Right atrium auricular region (tissue), 2 donors: ENCODE results near the gene CREB3L2. TPM values are rescaled to one million over a fixed set of nuclear protein-coding genes. Genes with fewer than 3 reads are reported as not detected.

ENCODE experiments used
- DNase-seq: peaks from one replicate; pipeline ENCODE4 v3.0.0-alpha.2; 2019; ENCODE audit warnings: low spot score
- H3K27ac ChIP-seq, 2 donors: fragments of 200-600 bp; sonication (generic); 1 replicate in 1 of 2; 2 replicates in 1 of 2; pipeline ENCODE4 v1.5.1; 2016 to 2019
- H3K27me3 ChIP-seq, 2 donors: fragments of 200-600 bp; sonication (generic); one replicate each; pipeline versions ENCODE4 v1.5.1 to v1.6.0; 2017 to 2019
- H3K36me3 ChIP-seq: fragments of 200-600 bp; sonication (generic); one replicate; pipeline ENCODE4 v1.5.1; 2016
- H3K4me1 ChIP-seq, 2 donors: fragments of 200-600 bp; sonication (generic); one replicate each; pipeline versions ENCODE4 v1.5.1 to v1.6.0; 2017 to 2019
- H3K4me3 ChIP-seq, 2 donors: fragments of 200-600 bp; sonication (generic); 1 replicate in 1 of 2; 2 replicates in 1 of 2; pipeline ENCODE4 v1.5.1; 2017 to 2019; ENCODE audit warnings: mild to moderate bottlenecking in 1 of 2, moderate library complexity in 1 of 2
- H3K9me3 ChIP-seq, 2 donors: fragments of 200-600 bp; sonication (generic); one replicate each; pipeline ENCODE4 v1.5.1; 2019
- total RNA-seq, 2 donors: library from RNA; depleted of rRNA; stranded (reverse); fragments of >200 nt; gene quantifications; one replicate each; pipeline ENCODE4 v1.1.0, GENCODE V29; 2016
- TF ChIP-seq, protein P1 (sequence below), 2 donors: fragments of 200-600 bp; sonication (generic); IDR thresholded peaks; one replicate each; pipeline ENCODE4 v1.5.1; 2019; ENCODE audit warnings: antibody characterized with exemption in 2 of 2

The CREB3L2 gene
- total RNA-seq, 2 donors from 2014 or later = 25.6 to 39.6 TPM

DNA sequence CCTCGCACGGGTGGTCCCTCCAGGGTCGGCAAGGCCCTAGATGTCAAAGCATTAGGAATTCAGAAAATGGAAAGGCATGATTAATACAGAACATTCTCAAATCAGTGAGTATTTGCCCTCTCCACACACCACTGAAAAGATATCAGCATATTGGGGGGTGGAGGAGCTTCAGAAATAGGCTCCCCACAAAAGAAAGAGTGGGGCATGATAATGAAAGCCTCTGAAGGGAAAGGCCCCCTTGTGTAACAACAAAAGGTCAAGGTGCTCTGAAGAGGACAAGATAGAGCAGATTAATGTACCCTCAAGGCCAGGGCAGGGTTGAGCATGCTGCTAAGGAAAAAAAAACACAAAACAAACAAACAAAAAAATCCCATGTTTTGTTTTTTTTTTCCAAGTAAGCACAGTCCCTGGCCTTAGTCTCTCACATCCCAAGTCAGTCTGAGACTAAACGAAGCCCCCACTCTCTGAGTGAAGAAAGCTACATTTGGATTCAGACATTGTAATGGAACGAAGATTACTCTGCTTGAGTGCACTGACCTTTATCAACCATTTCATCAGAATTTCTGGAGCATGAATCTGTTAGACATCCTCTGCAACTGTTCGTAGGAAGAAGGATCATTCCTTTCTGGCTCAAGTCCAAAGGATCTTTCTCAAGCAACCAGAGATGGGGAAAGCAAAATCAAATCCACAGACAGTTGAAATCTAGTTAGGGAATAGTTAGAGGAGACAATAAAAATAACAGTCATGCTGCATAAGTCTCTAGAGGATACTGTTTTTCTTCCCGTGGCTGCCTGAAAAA lies 127.7 kb downstream of the CREB3L2 start:
- TF ChIP-seq, protein P1, sequence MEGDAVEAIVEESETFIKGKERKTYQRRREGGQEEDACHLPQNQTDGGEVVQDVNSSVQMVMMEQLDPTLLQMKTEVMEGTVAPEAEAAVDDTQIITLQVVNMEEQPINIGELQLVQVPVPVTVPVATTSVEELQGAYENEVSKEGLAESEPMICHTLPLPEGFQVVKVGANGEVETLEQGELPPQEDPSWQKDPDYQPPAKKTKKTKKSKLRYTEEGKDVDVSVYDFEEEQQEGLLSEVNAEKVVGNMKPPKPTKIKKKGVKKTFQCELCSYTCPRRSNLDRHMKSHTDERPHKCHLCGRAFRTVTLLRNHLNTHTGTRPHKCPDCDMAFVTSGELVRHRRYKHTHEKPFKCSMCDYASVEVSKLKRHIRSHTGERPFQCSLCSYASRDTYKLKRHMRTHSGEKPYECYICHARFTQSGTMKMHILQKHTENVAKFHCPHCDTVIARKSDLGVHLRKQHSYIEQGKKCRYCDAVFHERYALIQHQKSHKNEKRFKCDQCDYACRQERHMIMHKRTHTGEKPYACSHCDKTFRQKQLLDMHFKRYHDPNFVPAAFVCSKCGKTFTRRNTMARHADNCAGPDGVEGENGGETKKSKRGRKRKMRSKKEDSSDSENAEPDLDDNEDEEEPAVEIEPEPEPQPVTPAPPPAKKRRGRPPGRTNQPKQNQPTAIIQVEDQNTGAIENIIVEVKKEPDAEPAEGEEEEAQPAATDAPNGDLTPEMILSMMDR (IDR thresholded peaks at IDR 0.05) = no peak
- no peaks in the 10 kb centered on the region for H3K36me3 ChIP-seq
- no peak overlapping the region for H3K4me3 ChIP-seq
- peaks cover 0 to 61% of the 10 kb centered on the region in 2 donors for H3K4me1 ChIP-seq
- peaks cover 0 to 3% of the 10 kb centered on the region in 2 donors for H3K9me3 ChIP-seq
- H3K27ac ChIP-seq = peak overlapping the region; percentile 82 to 89
- no peaks in the 10 kb centered on the region for H3K27me3 ChIP-seq
- DNase-seq = no peak

GRCh38 chr7:137873524-137873923 lies 128.4 kb downstream of the CREB3L2 start:
- no peak for DNase-seq
- no peak overlapping the region for H3K4me3 ChIP-seq
- peaks cover 0 to 55% of the 10 kb centered on the region in 2 donors for H3K4me1 ChIP-seq
- no peaks in the 10 kb centered on the region for H3K27me3 ChIP-seq
- H3K36me3 ChIP-seq = no peaks in the 10 kb centered on the region
- peak overlapping the region; percentile 82 to 89 for H3K27ac ChIP-seq
- H3K9me3 ChIP-seq = peaks cover 0 to 3% of the 10 kb centered on the region in 2 donors
- TF ChIP-seq, protein P1 (IDR thresholded peaks at IDR 0.05) = no peak

DNA sequence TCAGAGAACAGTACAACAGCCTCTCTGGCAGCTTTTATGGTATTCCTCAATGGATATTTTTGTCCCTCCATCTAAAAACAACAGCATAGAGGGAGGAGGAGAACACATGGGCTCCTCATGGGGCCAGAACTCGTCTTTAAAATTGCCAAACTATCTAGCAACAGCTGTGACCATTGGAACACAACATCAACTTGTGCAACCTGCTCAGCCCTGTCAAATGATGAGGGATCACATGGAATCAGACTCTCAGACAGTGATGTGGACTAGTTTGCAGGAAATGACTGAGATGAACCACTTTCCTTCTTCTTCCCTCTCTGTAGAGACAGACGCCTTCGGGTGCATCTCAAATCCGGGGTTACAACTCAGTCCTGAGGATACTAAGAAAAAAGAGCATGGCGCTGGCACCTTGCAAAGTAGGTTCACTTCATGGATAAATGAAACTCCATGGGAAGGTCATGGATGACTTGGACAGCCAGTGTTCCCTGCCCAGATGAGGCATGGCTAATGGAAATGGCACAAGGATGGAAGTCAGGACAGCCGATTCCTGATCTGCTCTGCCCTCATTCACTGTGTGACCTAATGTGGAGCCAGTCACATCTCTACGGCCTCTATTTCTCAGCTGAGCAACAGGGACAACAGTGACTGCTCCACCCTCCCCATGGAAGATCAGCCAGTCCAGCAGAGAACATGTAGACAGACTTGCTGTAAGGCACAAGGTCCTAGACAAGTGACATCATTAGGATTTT lies 130.5 kb downstream of the CREB3L2 start:
- Histone ChIP-seq H3K36me3 (peaks cover 4% of the 10 kb centered on the region), H3K27me3 (no peaks in the 10 kb centered on the region), H3K4me3 (no peak overlapping the region), H3K4me1 (peaks cover 0 to 33% of the 10 kb centered on the region in 2 donors), H3K27ac (peak overlapping the region; percentile 64 to 89), H3K9me3 (peaks cover 0 to 4% of the 10 kb centered on the region in 2 donors)
- DNase-seq = no peak
- TF ChIP-seq, protein P1 (IDR thresholded peaks at IDR 0.05) = no peak

DNA sequence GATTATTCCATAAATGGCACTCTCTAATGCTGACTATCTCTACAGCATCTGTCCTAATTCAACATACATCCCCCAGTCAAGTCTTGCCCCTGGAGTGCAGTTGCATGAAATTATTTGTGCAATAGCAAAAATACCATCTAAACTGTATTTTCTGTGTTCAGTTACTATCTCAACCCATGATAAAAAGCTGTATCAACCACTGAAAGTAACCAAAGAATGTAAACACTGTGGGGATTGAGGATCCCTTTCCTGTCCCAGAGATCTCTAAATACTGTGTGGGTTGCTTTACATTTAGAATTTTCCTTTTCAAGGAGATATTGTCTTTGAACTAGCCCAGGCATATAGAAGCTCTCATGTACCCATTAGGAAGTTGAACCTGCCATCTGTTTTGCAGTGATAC lies 131.2 kb downstream of the CREB3L2 start:
- Histone ChIP-seq H3K4me3 (no peak overlapping the region), H3K9me3 (peaks cover 0 to 10% of the 10 kb centered on the region in 2 donors), H3K4me1 (peaks cover 0 to 29% of the 10 kb centered on the region in 2 donors), H3K36me3 (peaks cover 10% of the 10 kb centered on the region), H3K27ac (peak overlapping the region; percentile 9 to 89), H3K27me3 (no peaks in the 10 kb centered on the region)
- DNase-seq = no peak
- TF ChIP-seq, protein P1 (IDR thresholded peaks at IDR 0.05) = no peak

- peaks cover 0 to 23% of the 10 kb centered on the region in 2 donors for H3K4me1 ChIP-seq
- H3K27me3 ChIP-seq = no peaks in the 10 kb centered on the region
- H3K36me3 ChIP-seq = peaks cover 14% of the 10 kb centered on the region
- peaks cover 0 to 12% of the 10 kb centered on the region in 2 donors for H3K9me3 ChIP-seq
- no peak overlapping the region for H3K27ac ChIP-seq
- no peak overlapping the region for H3K4me3 ChIP-seq
- no peak for DNase-seq
- TF ChIP-seq, protein P1 (IDR thresholded peaks at IDR 0.05) = no peak
These were observed 131.8 kb downstream of the CREB3L2 start for GRCh38 chr7:137870078-137870477.
